Hepatocyte (in vitro differentiated cells): Measurements from ENCODE around the gene RDH14. TPM values are rescaled to one million over a fixed set of nuclear protein-coding genes. Genes with fewer than 3 reads are reported as not detected.

Experiments
- DNase-seq: peaks from one replicate; pipeline ENCODE4 v3.0.0-alpha.2; 2016; ENCODE audit warnings: low spot score
- H2AFZ ChIP-seq: fragments of 200-600 bp; sonication (generic); 2 replicates; pipeline ENCODE4 v1.6.0; 2016; ENCODE audit warnings: antibody characterized with exemption, mild to moderate bottlenecking
- H3K27ac ChIP-seq: fragments of 200-600 bp; sonication (generic); 2 replicates; pipeline ENCODE4 v1.5.1; 2016; ENCODE audit warnings: mild to moderate bottlenecking
- H3K27me3 ChIP-seq: fragments of 200-600 bp; sonication (generic); 2 replicates; pipeline ENCODE4 v1.6.1; 2016
- H3K36me3 ChIP-seq: fragments of 200-600 bp; sonication (generic); replicated peaks from 2 replicates; pipeline ENCODE4 v1.5.1; 2016; ENCODE audit warnings: low read depth; ENCODE audit not compliant: insufficient read depth
- H3K4me1 ChIP-seq: fragments of 200-600 bp; sonication (generic); 2 replicates; pipeline ENCODE4 v1.5.1; 2016; ENCODE audit warnings: mild to moderate bottlenecking, moderate library complexity; ENCODE audit not compliant: insufficient read depth
- H3K4me2 ChIP-seq: fragments of 200-600 bp; sonication (generic); 2 replicates; pipeline ENCODE4 v1.6.0; 2016
- H3K4me3 ChIP-seq: fragments of 200-600 bp; sonication (generic); 2 replicates; pipeline ENCODE4 v1.5.1; 2016; ENCODE audit warnings: mild to moderate bottlenecking
- H3K79me2 ChIP-seq: fragments of 200-600 bp; sonication (generic); 2 replicates; pipeline ENCODE4 v1.6.0; 2017; ENCODE audit warnings: mild to moderate bottlenecking
- H3K9me2 ChIP-seq: fragments of 200-600 bp; sonication (generic); replicated peaks from 2 replicates; pipeline ENCODE4 v1.6.0; 2017; ENCODE audit warnings: mild to moderate bottlenecking; ENCODE audit not compliant: insufficient read depth
- H3K9me3 ChIP-seq: fragments of 200-600 bp; sonication (generic); 2 replicates; pipeline ENCODE4 v1.5.1; 2016; ENCODE audit warnings: low read depth, mild to moderate bottlenecking
- H4K20me1 ChIP-seq: fragments of 200-600 bp; sonication (generic); 2 replicates; pipeline ENCODE4 v1.6.0; 2016; ENCODE audit warnings: mild to moderate bottlenecking; ENCODE audit not compliant: insufficient read depth, poor library complexity, severe bottlenecking
- CTCF ChIP-seq: fragments of 200-600 bp; sonication (generic); IDR thresholded peaks from 2 replicates; pipeline ENCODE4 v1.5.1; 2016; ENCODE audit warnings: antibody characterized with exemption, mild to moderate bottlenecking; ENCODE audit not compliant: poor library complexity
- EZH2 ChIP-seq: fragments of 200-600 bp; sonication (generic); IDR thresholded peaks from 2 replicates; pipeline ENCODE4 v1.6.1; 2016; ENCODE audit warnings: antibody characterized with exemption, mild to moderate bottlenecking, borderline replicate concordance
- EZH2phosphoT487 ChIP-seq: fragments of 200-600 bp; sonication (generic); IDR thresholded peaks from one replicate; pipeline ENCODE4 v1.6.1; 2018; ENCODE audit warnings: antibody characterized with exemption, mild to moderate bottlenecking, low read depth, moderate library complexity; ENCODE audit not compliant: unreplicated experiment, severe bottlenecking
- WGBS: methylation state at CpG from one replicate; pipeline ENCODE4 v1.1.6; 2016; ENCODE audit warnings: low lambda C conversion rate; ENCODE audit errors: missing lambda C conversion rate; 5-methylcytosine and 5-hydroxymethylcytosine counted together
- polyA plus RNA-seq: library from polyadenylated mRNA; unstranded; fragments of >200 nt; fragmentation: Nextera tagmentation; extraction: Ambion mirVana; gene quantifications from 2 replicates; pipeline ENCODE4 v1.2.1, GENCODE V29; 2016
- total RNA-seq: library from RNA; depleted of rRNA; stranded (reverse); fragments of >200 nt; gene quantifications from 2 replicates; pipeline ENCODE4 v1.2.3, GENCODE V29; 2014

RDH14 gene
- total and polyA plus RNA-seq, 2 experiments from 2014 or later, result 38.2 to 46.5 TPM

GRCh38 chr2:18551169-18551568, 9.3 kb downstream of the RDH14 start:
- Histone ChIP-seq H3K4me1 (peaks cover 6% of the 10 kb centered on the region), H3K36me3 (no peaks in the 10 kb centered on the region), H3K9me2 (no peaks in the 10 kb centered on the region), H3K27ac (no peak overlapping the region), H3K4me3 (no peak overlapping the region), H3K79me2 (peaks cover 20% of the 10 kb centered on the region), H3K9me3 (no peaks in the 10 kb centered on the region), H3K4me2 (no peak overlapping the region), H2AFZ (no peak overlapping the region), H3K27me3 (no peaks in the 10 kb centered on the region), H4K20me1 (no peaks in the 10 kb centered on the region)
- TF ChIP-seq EZH2, result no peak
- TF ChIP-seq CTCF, result no peak
- TF ChIP-seq EZH2phosphoT487, result no peak
- DNase-seq, result no peak
- 59% methylated on average over 1 of the region's 1 CpG for WGBS

DNA sequence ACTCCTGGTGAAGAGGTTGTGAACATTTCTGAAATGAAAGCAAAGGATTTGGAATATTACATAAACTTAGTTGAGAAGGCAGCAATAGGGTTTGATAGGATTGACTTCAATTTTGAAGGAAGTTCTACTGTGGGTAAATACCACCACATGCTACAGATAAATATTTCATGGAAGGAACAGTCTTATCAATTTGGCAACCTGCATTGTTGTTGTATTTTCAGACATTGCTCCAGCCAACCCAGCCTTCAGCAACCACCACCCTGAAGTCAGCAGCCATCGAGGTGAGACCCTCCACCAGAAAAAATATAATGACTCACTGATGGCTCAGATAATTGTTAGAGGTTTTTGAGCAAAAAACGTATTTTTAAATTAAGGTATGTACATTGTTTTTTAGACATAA, 10.0 kb downstream of the RDH14 start:
- WGBS, result 83% methylated on average over 2 of the region's 2 CpGs
- Histone ChIP-seq H4K20me1 (no peaks in the 10 kb centered on the region), H3K27me3 (no peaks in the 10 kb centered on the region), H2AFZ (no peak overlapping the region), H3K79me2 (peaks cover 13% of the 10 kb centered on the region), H3K4me1 (peaks cover 7% of the 10 kb centered on the region), H3K9me3 (no peaks in the 10 kb centered on the region), H3K4me2 (no peak overlapping the region), H3K36me3 (no peaks in the 10 kb centered on the region), H3K27ac (no peak overlapping the region), H3K9me2 (no peaks in the 10 kb centered on the region), H3K4me3 (no peak overlapping the region)
- DNase-seq, result no peak
- TF ChIP-seq EZH2 (no peak), EZH2phosphoT487 (no peak), CTCF (no peak)

DNA sequence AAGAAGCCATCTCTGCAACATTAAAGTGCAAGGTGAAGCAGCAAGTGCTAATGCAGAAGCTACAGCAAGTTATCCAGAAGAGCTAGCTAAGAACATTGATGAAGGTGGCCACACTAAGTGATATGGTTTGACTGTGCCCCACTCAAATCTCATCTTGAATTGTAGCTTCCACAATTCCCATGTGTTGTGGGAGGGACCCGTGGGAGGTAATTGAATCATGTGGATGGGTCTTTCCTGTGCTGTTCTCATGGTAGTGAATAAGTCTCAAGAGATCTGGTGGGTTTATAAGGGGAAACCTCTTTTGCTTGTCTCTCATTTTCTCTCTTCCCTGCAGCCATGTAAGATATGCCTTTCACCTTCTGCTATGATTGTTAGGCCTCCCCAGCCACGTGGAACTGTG, 11.4 kb downstream of the RDH14 start:
- DNase-seq, result no peak
- Histone ChIP-seq H3K4me3 (no peak overlapping the region), H3K4me1 (peaks cover 7% of the 10 kb centered on the region), H3K36me3 (no peaks in the 10 kb centered on the region), H3K27me3 (no peaks in the 10 kb centered on the region), H2AFZ (no peak overlapping the region), H3K9me3 (no peaks in the 10 kb centered on the region), H3K27ac (no peak overlapping the region), H4K20me1 (no peaks in the 10 kb centered on the region), H3K4me2 (no peak overlapping the region), H3K9me2 (no peaks in the 10 kb centered on the region), H3K79me2 (peaks cover under 1% of the 10 kb centered on the region)
- WGBS, result 90% methylated on average over 2 of the region's 2 CpGs
- no peak for TF ChIP-seq EZH2phosphoT487
- TF ChIP-seq EZH2, result no peak
- TF ChIP-seq CTCF, result no peak

DNA sequence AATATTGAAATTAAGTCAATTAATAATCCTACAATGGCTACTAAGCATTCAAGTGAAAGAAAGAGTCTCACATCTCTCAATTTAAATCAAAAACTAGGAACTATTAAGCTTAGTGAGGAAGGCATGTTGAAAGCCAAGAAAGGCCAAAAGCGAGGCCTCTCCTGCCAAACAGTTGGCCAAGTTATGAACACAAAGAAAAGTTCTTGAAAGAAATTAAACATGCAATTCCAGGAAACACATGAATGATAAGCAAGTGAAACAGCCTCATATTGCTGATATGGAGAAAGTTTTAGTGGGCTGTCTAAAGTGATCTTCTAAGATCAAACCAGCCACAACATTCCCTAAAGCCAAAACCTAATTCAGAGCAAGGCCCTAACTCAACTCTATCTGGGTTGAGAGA, 11.8 kb downstream of the RDH14 start:
- no peaks in the 10 kb centered on the region for H3K9me2 ChIP-seq
- H3K36me3 ChIP-seq, result no peaks in the 10 kb centered on the region
- H3K27ac ChIP-seq, result no peak overlapping the region
- H2AFZ ChIP-seq, result no peak overlapping the region
- WGBS, result 88% methylated on average over 1 of the region's 1 CpG
- H3K4me1 ChIP-seq, result peaks cover 7% of the 10 kb centered on the region
- no peak for DNase-seq
- no peaks in the 10 kb centered on the region for H3K79me2 ChIP-seq
- TF ChIP-seq EZH2phosphoT487 (no peak), EZH2 (no peak), CTCF (no peak)
- H3K27me3 ChIP-seq, result no peaks in the 10 kb centered on the region
- H3K4me3 ChIP-seq, result no peak overlapping the region
- H3K9me3 ChIP-seq, result no peaks in the 10 kb centered on the region
- H3K4me2 ChIP-seq, result no peak overlapping the region
- H4K20me1 ChIP-seq, result no peaks in the 10 kb centered on the region
